AG04449 (cell line): ENCODE results near the gene IL20RA.
A peak's percentile ranks its signal among the peaks of the same experiment; 100 is the strongest.

Source experiments
- CTCF ChIA-PET: fragments of 350-600 bp; formaldehyde crosslinking; extraction: SDS; loops from one replicate; lab custom pipeline; 2021; ENCODE audit warnings: antibody characterized with exemption; lab: Yijun Ruan, JAX
- POLR2A ChIA-PET: fragments of 400-600, 350-600 bp; formaldehyde crosslinking; extraction: SDS; loops from one replicate; lab custom pipeline; 2020; ENCODE audit warnings: antibody characterized with exemption, inconsistent platforms; lab: Yijun Ruan, JAX
- DNase-seq: peaks from one replicate; pipeline ENCODE4 v3.0.0-alpha.2; 2010; ENCODE audit warnings: low read depth, low spot score
- H3K4me3 ChIP-seq: 2 replicates; pipeline ENCODE4 v1.5.1; 2011; ENCODE audit warnings: low read depth, mild to moderate bottlenecking, control low read depth, low read length
- TF ChIP-seq, protein P1 (sequence below): IDR thresholded peaks from one replicate; pipeline ENCODE4 v1.5.1; 2011; ENCODE audit warnings: mild to moderate bottlenecking, moderate library complexity, low read length, control low read depth, inconsistent platforms; ENCODE audit not compliant: insufficient read depth; ENCODE audit errors: missing control alignments

Gene IL20RA

GRCh38 chr6:136969433-136969832, 75.3 kb downstream of the IL20RA start:
- no peak for DNase-seq
- no peak overlapping the region for H3K4me3 ChIP-seq
- POLR2A ChIA-PET, result no interaction called here
- CTCF ChIA-PET, result interaction anchor here (1.4 to 7.2 kb wide), 5 partner anchors 9 to 50 kb away, joined by 3 to 68 read pairs (median 6); no protein-coding TSS in a partner anchor
- TF ChIP-seq, protein P1, sequence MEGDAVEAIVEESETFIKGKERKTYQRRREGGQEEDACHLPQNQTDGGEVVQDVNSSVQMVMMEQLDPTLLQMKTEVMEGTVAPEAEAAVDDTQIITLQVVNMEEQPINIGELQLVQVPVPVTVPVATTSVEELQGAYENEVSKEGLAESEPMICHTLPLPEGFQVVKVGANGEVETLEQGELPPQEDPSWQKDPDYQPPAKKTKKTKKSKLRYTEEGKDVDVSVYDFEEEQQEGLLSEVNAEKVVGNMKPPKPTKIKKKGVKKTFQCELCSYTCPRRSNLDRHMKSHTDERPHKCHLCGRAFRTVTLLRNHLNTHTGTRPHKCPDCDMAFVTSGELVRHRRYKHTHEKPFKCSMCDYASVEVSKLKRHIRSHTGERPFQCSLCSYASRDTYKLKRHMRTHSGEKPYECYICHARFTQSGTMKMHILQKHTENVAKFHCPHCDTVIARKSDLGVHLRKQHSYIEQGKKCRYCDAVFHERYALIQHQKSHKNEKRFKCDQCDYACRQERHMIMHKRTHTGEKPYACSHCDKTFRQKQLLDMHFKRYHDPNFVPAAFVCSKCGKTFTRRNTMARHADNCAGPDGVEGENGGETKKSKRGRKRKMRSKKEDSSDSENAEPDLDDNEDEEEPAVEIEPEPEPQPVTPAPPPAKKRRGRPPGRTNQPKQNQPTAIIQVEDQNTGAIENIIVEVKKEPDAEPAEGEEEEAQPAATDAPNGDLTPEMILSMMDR, result no peak

DNA sequence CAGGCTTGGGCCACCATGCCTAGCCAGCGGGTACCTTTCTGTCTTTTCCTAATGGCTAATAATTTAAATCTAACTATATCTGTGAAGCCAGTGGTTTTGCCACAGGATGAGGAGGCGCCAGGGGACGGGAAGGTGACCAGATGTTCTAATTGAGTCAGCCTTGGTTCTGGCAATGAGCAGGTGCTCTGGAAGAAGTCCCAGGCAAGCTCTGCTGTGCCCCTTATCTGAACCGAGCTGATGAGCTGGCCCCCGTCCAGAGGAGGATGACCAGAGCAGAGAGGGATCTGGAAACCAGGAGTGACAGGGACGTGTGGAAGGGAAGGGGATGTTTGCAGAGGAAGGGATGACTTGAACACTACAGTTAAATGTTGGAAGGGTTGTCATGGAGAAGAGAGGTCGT, 75.9 kb downstream of the IL20RA start:
- no peak overlapping the region for H3K4me3 ChIP-seq
- TF ChIP-seq, protein P1, result no peak
- no peak for DNase-seq
- CTCF ChIA-PET, result interaction anchor here (0.6 to 7.2 kb wide), 13 partner anchors 8 to 324 kb away, joined by 3 to 68 read pairs (median 4); no protein-coding TSS in a partner anchor
- POLR2A ChIA-PET, result no interaction called here

- TF ChIP-seq, protein P1, result peak; percentile 65
- ChIA-PET CTCF (interaction anchor here (0.6 to 7.2 kb wide), 13 partner anchors 9 to 324 kb away, joined by 3 to 68 read pairs (median 4); no protein-coding TSS in a partner anchor), POLR2A (no interaction called here)
- DNase-seq, result peak; percentile 10
- no peak overlapping the region for H3K4me3 ChIP-seq
Observed at GRCh38 chr6:136967876-136968752, 76.7 kb downstream of the IL20RA start.

DNA sequence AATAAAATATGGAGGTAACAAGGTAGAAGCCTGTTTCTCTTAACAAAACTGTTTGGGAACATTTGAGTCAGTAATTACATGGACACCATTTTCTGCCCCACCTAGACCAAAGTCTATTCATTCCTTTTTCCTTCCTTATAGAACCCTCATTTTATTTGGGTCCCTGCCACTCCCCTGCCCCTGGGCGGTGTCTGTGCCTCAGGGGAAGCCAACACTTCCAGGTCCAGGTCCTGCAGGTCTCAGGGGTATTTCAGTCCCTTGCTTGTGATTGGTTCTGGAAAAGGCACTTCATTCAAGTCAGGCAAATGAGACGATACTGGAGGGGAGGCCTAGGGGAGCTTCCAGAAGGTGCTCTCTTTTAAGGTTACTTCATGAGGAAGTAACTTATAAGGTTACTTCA, 80.4 kb downstream of the IL20RA start:
- TF ChIP-seq, protein P1, result no peak
- CTCF ChIA-PET, result no interaction called here
- POLR2A ChIA-PET, result interaction anchor here (0.5 kb wide), 1 partner anchor 1816 kb away, joined by 4 read pairs; no protein-coding TSS in a partner anchor
- no peak overlapping the region for H3K4me3 ChIP-seq
- no peak for DNase-seq

GRCh38 chr6:136963259-136963658, 81.5 kb downstream of the IL20RA start:
- H3K4me3 ChIP-seq, result no peak overlapping the region
- CTCF ChIA-PET, result no interaction called here
- TF ChIP-seq, protein P1, result no peak
- POLR2A ChIA-PET, result no interaction called here
- no peak for DNase-seq

- DNase-seq, result no peak
- ChIA-PET CTCF (no interaction called here), POLR2A (no interaction called here)
- no peak overlapping the region for H3K4me3 ChIP-seq
- TF ChIP-seq, protein P1, result no peak
Observed at GRCh38 chr6:136962661-136963060, 82.1 kb downstream of the IL20RA start.
